ENCODE results near the gene B3GAT1.

GRCh38 chr11:134370526-134371435 lies 41.3 kb downstream of the B3GAT1 start:
- no peak for TF ChIP-seq MAX (IDR thresholded peaks at IDR 0.05; ENCODE audit: low read depth)
- no peak for TF ChIP-seq YY1 (IDR thresholded peaks at IDR 0.05; ENCODE audit: low read depth)
- no peak for TF ChIP-seq GATA2 (CRISPR knock-in tag; IDR thresholded peaks at IDR 0.05)
- TF ChIP-seq, protein P1, sequence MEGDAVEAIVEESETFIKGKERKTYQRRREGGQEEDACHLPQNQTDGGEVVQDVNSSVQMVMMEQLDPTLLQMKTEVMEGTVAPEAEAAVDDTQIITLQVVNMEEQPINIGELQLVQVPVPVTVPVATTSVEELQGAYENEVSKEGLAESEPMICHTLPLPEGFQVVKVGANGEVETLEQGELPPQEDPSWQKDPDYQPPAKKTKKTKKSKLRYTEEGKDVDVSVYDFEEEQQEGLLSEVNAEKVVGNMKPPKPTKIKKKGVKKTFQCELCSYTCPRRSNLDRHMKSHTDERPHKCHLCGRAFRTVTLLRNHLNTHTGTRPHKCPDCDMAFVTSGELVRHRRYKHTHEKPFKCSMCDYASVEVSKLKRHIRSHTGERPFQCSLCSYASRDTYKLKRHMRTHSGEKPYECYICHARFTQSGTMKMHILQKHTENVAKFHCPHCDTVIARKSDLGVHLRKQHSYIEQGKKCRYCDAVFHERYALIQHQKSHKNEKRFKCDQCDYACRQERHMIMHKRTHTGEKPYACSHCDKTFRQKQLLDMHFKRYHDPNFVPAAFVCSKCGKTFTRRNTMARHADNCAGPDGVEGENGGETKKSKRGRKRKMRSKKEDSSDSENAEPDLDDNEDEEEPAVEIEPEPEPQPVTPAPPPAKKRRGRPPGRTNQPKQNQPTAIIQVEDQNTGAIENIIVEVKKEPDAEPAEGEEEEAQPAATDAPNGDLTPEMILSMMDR (IDR thresholded peaks at IDR 0.05) = no peak
- no peak for TF ChIP-seq SIN3A (IDR thresholded peaks at IDR 0.05; ENCODE audit: borderline replicate concordance, low read depth, low read length)

Data from SK-N-SH (cell line).